HepG2 (cell line): ENCODE results near the gene MEG3.

Experiments
- CTCF ChIP-seq: sonication (generic); formaldehyde crosslinking; IDR thresholded peaks from 2 replicates; pipeline ENCODE4 v1.5.0; 2020; ENCODE audit warnings: mild to moderate bottlenecking, missing genetic modification reagents, moderate library complexity
- HDAC2 ChIP-seq: sonication (generic); formaldehyde crosslinking; IDR thresholded peaks from 2 replicates; pipeline ENCODE4 v1.4.0; 2020; ENCODE audit warnings: missing genetic modification reagents
- MLLT10 ChIP-seq: sonication (generic); formaldehyde crosslinking; IDR thresholded peaks from 2 replicates; pipeline ENCODE4 v1.4.0; 2020; ENCODE audit warnings: missing genetic modification reagents
- RXRA ChIP-seq: sonication (generic); formaldehyde crosslinking; IDR thresholded peaks from 2 replicates; pipeline ENCODE4 v1.5.1; 2020; ENCODE audit warnings: missing genetic modification reagents
- SP2 ChIP-seq: sonication (generic); formaldehyde crosslinking; IDR thresholded peaks from 2 replicates; pipeline ENCODE4 v1.5.1; 2020; ENCODE audit warnings: mild to moderate bottlenecking, missing genetic modification reagents
- ZFX ChIP-seq: sonication (generic); formaldehyde crosslinking; IDR thresholded peaks from 2 replicates; pipeline ENCODE4 v1.4.0; 2020; ENCODE audit warnings: mild to moderate bottlenecking, low read depth, missing genetic modification reagents, moderate library complexity
- ZNF564 ChIP-seq: sonication (generic); formaldehyde crosslinking; IDR thresholded peaks from 2 replicates; pipeline ENCODE4 v1.8.1; 2023; ENCODE audit warnings: mild to moderate bottlenecking, missing genetic modification reagents
- TF ChIP-seq, protein P1 (sequence below): sonication (generic); formaldehyde crosslinking; IDR thresholded peaks from 2 replicates; pipeline ENCODE4 v1.8.1; 2023; ENCODE audit warnings: missing genetic modification reagents, inconsistent platforms, borderline replicate concordance
- TF ChIP-seq, protein P2 (sequence below): sonication (generic); formaldehyde crosslinking; IDR thresholded peaks from 2 replicates; pipeline ENCODE4 v1.9.0; 2021; ENCODE audit warnings: missing genetic modification reagents, borderline replicate concordance
- TF ChIP-seq, protein P3 (sequence below): fragments of 450-650 bp; IDR thresholded peaks from 2 replicates; pipeline ENCODE4 v1.6.1; 2016

- TF ChIP-seq, protein P1, sequence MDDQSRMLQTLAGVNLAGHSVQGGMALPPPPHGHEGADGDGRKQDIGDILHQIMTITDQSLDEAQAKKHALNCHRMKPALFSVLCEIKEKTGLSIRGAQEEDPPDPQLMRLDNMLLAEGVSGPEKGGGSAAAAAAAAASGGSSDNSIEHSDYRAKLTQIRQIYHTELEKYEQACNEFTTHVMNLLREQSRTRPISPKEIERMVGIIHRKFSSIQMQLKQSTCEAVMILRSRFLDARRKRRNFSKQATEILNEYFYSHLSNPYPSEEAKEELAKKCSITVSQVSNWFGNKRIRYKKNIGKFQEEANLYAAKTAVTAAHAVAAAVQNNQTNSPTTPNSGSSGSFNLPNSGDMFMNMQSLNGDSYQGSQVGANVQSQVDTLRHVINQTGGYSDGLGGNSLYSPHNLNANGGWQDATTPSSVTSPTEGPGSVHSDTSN (CRISPR knock-in tag): no peak
- no peak for TF ChIP-seq ZNF564 (CRISPR knock-in tag)
- no peak for TF ChIP-seq RXRA (CRISPR knock-in tag)
- TF ChIP-seq, protein P2, sequence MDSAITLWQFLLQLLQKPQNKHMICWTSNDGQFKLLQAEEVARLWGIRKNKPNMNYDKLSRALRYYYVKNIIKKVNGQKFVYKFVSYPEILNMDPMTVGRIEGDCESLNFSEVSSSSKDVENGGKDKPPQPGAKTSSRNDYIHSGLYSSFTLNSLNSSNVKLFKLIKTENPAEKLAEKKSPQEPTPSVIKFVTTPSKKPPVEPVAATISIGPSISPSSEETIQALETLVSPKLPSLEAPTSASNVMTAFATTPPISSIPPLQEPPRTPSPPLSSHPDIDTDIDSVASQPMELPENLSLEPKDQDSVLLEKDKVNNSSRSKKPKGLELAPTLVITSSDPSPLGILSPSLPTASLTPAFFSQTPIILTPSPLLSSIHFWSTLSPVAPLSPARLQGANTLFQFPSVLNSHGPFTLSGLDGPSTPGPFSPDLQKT (CRISPR knock-in tag): no peak
- TF ChIP-seq, protein P3, sequence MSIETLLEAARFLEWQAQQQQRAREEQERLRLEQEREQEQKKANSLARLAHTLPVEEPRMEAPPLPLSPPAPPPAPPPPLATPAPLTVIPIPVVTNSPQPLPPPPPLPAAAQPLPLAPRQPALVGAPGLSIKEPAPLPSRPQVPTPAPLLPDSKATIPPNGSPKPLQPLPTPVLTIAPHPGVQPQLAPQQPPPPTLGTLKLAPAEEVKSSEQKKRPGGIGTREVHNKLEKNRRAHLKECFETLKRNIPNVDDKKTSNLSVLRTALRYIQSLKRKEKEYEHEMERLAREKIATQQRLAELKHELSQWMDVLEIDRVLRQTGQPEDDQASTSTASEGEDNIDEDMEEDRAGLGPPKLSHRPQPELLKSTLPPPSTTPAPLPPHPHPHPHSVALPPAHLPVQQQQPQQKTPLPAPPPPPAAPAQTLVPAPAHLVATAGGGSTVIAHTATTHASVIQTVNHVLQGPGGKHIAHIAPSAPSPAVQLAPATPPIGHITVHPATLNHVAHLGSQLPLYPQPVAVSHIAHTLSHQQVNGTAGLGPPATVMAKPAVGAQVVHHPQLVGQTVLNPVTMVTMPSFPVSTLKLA: no peak
- TF ChIP-seq SP2 (CRISPR knock-in tag): no peak
- no peak for TF ChIP-seq MLLT10 (CRISPR knock-in tag)
- no peak for TF ChIP-seq CTCF (CRISPR knock-in tag)
- TF ChIP-seq ZFX (CRISPR knock-in tag): no peak
- no peak for TF ChIP-seq HDAC2 (CRISPR knock-in tag)
These were observed 52.6 kb downstream of the MEG3 start for GRCh38 chr14:100878271-100879146.
